SKM-1 treated with dmso at 0.1 percent for 144 hours (cell line): ENCODE data around the gene NDUFS5.
"Not testable (repeated sequence)": the region's sequence is repeated elsewhere in the genome, so short reads cannot be mapped to it uniquely, and the experiment has no call there.

ENCODE experiments used
- DNase-seq: peaks from one replicate; lab custom pipeline; 2025; ENCODE audit not compliant: unreplicated experiment; lab: John Stamatoyannopoulos, UW

Gene NDUFS5

DNA sequence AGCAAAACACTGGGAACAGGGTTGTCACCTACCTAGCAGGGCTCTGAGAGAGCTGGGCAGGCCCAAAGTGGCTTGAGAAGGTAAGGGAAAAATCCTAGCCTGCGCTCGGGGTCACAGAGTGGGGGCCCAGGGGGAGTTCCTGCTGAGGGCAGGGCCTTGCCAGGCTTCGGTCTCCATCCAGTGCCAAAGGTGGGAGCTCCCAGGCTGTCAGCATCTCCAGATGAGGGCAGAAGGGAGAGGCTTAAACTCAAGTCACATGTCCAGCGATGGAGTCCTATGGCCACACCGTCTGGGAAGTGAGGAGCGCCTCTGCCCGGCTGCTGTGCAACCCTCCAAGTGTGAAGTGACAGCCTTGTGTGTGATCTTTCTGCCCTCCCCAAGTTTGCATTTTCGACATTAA lies 11.2 kb upstream of the NDUFS5 start:
- DNase-seq, result not testable (repeated sequence)

DNA sequence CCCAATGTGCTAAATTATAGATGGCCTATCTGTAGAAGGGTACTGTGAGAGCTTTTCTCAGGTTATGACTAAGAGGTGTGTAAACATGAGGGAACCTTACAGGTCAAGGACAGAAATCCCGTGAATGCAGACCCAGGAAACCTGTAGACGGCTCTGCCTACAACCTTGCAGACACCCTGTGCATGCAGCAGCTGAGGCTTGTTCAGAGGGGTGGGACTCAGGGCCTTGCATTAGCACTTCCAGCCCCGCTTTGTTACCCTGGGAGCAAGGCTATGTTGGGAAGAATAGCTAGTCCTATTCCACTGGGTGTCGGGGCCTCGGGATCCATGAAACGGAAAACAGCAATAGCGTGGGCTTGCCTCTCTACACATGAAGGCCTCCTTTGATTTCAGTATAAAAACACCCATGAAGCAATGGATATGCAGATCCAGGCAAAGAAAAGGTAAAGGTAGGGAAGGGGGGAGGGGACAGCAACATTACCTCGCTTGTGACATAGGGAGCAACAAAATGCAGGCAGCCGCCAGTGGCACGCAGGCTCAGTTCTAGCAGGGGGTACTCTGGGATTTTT lies 9.5 kb upstream of the NDUFS5 start:
- no peak for DNase-seq

DNA sequence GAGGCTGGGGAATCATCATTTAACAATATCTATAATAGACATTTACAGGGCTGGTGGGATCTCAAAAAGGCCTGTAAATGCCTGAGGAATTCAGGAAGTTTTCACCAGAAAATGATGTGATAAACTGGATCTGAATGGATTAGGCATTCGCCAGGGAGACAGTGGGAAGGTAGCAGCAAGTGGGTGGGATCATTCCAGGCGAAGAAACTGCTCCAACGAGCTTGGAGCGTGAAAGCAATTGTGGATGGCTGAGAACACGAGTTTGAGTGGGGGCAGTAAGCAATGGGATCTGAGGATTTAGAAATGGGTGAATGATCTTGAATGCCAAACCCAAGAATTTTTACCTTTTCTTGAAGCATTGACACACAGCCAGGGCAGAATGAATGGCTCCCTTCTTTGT lies 8.9 kb upstream of the NDUFS5 start:
- DNase-seq, result no peak

DNA sequence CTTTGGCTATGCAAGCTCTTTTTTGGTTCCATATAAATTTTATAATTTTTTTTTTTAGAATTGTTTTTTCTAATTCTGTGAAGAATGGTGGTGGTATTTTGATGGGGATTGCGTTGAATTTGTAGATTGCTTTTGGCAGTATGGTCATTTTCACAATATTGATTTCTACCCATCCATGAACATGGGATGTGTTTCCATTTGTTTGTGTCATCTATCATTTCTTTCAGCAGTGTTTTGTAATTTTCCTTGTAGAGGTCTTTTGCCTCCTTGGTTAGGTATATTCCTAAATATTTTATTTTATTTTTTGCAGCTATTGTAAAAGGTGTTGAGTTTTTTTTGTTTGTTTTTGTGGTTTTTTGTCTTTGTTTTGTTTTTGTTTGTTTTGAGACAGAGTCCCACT lies 5.7 kb upstream of the NDUFS5 start:
- not testable (repeated sequence) for DNase-seq

DNA sequence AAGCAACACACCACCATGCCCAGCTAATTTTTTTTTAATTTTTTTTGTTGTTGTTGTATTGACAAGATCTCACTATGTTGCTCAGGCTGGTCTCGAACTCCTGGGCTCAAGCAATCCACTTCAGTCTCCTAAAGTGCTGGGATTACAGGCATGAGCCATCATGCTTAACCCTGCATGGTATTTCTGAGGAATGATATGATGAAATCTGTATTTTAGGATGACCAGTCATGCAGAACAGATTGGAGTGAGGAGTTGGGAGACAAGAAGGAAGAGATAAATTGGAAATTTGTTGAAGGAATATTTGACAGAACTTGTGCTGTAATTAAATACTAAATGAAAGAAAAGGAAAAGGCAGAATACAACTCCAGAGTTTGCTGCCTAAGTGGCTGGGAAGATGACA lies 4.7 kb upstream of the NDUFS5 start:
- DNase-seq, result no peak

DNA sequence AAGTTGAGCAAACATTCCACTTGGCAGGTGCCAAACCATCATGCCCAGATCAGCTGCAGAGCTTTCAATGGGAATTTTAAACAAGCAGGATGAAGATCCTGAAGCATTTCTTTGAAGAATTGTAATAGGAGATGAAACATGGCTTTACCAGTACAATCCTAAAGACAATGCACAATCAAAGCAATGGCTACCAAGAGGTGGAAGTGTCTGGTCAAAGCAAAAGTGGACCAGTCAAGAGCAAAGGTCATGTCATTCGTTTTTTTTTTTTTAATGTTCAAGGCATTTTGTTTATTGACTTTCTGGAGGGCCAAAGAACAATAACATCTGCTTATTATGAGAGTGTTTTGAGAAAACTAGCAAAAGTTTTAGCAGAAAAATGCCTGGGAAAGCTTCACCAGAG lies 3.0 kb upstream of the NDUFS5 start:
- DNase-seq, result no peak

DNA sequence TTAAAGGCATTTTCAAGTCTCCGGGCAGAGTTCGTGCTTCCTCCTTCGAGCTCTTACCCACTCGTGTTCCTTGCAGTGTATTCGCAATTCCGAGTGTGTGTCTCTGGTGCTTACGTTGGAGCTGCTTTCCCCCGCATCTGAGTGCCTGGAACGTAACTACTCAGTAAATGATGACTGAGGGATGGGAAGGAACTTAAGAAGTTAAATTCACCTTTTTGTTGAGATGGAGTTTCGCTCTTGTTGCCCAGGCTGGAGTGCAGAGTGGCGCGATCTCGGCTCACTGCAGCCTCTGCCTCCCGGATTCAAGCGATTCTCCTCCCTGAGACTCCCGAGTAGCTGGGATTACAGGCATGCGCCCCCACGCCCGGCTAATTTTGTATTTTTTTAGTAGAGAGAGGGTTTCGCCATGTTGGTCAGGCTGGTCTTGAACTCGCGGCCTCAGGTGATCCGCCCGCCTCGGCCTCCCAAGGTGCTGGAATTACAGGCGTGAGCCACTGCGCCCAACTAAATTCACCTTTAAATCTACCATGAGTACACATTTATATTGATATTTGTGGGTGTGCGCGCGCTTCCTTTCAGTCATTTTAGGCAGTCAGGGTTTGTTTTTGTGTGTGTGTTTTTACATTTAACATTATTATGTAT lies 837 bp downstream of the NDUFS5 start:
- no peak for DNase-seq

DNA sequence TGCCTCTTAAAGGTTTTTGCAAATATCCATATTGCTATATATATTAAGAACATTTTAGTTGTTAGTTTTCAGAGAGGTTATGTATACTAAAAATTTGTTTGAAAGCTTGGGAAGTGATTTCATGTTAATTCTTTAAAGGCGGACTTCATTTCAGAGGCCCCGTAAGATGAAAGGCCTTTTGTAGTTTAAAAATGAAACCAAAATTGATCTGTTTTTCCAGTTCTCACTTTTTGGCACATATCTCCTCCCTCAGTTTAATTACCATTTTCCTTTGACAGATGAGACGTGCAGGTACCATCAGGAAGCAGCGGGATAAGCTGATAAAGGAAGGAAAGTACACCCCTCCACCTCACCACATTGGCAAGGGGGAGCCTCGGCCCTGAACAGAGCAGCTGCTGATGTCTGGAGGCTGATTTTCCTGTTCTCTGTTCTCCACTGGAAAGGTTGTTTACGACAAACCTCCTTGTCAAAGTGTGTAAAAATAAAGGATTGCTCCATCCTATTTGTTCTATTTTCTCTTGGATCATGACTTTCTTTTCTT lies 8.0 kb downstream of the NDUFS5 start:
- no peak for DNase-seq

DNA sequence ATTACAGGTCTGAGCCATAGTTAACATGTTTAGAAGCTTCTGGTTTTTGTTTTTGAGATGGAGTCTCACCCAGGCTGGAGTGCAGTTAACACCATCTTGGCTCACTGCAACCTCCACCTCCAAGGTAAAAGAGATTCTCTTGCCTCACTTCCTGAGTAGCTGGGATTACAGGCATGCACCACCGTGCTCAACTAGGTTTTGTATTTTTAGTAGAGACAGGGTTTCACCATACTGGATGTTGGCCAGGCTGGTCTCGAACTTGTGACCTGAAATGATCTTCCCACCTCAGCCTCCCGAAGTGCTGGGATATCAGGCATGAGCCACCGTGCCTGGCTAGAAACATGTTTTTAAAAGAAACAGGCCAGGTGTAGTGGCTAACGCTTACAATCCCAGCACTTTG lies 10.5 kb downstream of the NDUFS5 start:
- DNase-seq, result no peak

DNA sequence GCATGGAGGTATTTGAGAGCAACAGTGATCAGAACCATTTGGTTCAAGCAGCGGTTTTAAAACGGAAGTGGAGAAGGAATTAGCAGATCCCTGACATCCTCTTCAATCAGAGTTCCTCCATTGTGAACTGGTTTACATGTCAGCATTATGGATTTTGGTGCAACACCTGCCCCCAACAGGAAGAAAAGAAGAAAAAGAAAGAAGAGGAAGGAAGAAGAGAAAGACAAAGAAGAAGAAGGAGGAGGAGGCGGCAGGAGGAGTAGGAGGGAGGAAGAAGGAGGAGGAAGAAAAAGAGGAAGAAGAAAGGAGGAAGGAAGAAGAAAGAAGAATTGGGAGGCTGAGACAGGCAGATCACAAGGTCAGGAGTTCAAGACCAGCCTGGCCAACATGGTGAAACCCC lies 17.4 kb downstream of the NDUFS5 start:
- DNase-seq, result peak; percentile 88

DNA sequence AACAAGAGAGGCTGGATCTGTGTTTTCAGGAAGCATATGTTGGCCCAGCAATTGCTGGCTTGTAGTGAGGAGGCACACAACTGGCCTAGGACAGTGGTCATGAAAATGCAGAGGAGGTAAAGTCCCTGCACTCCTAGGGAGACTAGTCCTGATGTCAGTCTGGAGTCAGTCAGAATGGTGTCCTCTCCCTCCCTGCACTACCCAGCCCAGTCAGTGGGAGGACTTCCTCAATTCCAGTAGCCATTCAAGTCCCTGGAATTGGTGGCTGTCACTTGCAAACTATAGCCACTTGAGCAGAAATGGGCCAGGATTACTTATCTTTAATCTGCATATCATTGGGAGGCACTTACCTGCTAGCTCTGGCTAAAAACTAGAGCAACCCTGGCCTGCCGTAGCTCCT lies 18.6 kb downstream of the NDUFS5 start:
- peak; percentile 39 for DNase-seq

DNA sequence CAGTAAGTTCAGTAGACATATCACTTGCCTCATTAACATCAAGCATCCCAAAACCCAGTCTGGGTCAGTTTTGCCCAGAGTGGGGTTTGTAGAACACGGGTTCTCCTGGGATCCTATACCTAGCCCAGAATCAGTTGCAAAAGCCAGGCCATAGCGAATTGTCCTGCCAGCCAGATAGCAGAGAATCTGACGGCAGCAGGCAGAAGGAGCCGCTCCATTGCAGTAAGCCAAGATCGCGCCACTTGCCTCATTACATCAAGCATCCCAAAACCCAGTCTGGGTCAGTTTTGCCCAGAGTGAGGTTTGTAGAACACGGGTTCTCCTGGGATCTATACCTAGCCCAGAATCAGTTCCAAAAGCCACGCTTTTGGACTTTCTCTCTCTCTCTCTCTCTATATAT lies 19.1 kb downstream of the NDUFS5 start:
- DNase-seq, result no peak

DNA sequence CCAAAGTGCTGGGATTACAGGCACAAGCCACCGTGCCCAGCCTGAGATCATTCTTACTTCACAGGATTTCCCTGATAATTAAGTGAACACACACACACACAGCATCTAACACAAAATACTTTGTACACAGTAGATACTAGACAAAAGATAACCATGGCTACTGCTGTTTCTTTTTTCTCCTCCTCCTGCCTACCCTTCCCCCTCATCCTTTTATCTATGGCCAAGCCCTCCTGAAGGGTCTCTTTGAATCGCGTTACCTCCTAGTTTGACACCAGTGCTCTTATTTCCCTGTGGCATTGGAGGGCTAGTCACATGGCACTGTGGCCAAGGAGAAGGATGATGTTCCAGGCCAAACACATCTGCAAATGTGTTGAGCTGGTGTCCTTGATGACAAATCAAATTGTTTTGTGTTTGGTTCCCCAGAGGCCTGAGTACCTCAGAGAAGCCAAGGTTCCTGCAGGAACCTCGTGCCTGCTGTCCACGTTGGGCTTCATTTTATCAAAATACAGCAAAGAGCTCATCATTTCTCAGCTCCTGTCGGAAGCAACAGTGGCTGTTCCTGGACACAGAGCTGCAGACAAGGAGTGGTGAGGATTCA lies 20.6 kb downstream of the NDUFS5 start:
- DNase-seq, result no peak

DNA sequence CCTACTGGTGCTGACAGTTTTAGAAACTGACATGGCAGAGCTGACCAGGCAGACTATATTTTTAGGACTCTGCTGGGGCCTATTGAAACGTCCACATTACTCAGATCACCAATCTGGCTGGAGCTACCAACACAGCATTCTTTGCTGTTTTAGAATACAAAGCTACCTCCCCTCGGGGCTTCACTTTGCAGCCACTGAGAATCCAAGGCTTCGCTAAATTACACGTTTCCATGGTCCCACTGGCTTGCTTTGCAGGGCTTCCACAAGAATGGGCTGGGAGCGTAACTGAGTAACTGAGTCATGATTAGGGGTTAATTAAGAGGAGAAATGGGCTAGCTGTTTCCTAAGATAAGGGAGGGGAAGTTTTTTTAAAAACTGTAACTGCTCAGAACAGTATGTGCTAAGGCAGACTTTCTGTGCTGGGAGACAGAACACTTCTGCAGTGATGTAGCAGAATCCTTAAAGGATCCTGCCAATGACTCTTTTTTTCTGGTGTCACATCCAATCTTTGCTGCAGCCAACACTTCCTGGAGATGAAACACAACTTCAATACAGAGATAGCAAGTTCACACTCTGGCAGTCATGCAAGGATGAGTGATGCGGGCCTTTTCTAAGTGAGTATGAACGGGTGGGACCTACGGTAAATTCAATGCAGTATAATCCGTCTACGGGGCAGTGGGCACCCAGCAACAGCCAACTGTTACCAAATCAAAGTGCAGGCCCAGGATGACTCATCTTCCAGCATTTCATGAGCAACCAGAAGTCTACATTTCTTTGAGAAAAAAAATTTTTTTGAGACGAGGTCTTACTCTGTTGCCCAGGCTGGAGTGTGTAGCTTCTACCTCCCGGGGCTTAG lies 21.5 kb downstream of the NDUFS5 start:
- no peak for DNase-seq

DNA sequence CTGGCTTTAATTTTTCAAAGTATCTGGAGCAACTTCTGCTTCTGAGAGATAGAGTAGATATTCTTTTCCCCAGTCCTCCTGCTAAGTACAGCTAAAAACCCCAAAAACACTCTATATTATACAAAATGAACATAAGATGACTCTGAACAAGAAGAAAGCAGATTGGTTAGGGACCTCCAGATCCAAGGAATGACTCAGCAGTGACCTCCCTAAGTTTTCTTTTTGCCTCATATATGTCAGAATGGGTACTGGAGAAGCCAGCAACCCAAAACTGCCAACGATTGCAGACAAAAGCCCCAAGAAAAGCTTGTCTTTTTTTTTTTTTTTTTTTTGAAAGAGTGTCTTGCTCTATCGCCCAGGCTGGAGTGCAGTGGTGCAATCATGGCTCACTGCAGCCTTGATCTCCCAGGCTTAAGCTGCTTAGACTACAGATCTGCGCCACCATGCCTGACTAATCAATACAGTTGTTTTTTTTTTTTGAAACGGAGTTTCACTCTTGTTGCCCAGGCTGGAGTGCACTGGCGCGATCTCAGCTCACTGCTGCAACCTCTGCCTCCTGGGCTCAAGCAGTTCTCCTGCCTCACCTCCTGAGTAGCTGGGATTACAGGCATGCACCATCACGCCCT lies 22.7 kb downstream of the NDUFS5 start:
- DNase-seq, result no peak

DNA sequence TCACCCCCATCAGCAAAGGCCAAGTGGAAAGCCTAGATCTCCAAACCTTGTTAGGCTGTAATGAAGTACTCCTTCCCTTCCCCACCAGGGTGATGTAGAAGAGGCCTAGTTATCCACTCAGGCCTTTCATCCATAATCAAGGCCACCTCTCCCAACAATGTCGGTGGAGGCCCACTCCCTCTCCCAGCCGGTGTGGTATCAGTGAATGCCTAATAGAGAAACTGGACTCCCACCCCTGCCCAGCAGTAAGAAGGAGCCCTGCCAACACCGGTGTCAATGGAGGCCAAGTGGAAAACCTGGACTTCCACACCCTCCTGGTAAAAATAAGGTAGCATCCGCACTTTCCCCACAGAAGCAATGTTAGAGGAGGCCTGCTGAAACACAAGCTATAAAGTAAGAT lies 23.9 kb downstream of the NDUFS5 start:
- DNase-seq, result no peak

DNA sequence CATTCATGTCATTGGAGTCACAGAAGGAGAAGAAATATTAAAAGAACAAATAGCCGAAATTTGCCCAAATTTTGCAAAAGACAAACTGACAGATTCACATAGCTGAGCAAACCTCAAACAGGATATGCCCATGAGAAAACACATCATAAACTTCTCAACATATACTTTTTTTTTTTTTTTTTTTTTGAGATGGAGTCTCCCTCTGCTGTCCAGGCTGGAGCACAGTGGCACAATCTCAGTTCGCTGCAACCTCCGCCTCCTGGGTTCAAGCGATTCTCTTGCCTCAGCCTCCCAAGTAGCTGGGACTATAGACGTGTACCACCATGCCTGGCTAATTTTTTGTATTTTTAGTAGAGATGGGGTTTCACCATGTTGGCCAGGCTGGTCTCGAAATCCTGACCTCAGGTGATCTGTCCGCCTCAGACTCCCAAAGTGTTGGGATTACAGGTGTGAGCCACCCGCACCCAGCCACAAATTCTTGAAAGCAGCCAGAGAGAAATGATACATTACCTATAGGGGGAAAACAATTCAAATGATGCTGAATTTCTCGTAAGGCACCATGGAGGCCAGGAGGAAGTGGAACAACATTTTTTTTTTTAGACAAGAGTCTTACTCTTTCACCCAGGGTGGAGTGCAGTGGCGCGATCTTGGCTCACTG lies 25.2 kb downstream of the NDUFS5 start:
- not testable (repeated sequence) for DNase-seq

DNA sequence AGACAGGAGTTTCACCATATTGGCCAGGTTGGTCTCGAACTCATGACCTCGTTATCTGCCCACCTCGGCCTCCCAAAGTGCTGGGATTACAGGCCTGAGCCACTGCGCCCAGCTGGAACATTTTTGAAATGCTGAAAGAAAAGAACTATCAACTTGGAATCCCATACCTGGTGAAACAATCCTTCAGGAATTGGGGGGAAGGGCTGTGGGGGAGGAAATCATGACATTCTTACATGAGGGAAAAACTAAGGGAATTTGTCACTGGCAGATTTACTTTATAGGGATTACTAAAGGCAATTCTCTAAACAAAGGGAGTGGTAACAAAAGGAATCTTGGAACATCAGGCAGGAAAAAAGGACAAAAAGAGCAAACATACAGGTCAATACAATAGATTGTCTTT lies 25.8 kb downstream of the NDUFS5 start:
- DNase-seq, result no peak

DNA sequence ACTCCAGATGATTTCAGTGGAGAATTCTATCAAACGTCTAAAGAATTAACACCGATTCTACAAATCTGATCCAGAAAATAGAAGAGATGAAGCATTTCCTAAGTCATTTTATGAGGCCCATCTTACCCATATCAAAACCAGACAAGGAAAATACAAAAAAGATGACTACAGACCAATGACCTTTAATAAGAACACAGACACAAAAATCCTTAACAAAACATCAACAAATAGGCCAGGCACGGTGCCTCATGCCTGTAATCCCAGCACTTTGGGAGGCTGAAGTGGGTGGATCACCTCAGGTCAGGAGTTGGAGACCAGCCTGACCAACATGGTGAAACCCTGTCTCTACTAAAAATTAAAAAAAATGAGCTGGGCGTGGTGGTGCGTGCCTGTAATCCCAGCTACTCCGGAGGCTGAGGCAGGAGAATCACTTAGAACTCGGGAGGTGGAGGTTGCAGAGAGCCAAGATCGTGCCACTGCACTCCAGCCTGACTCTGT lies 29.1 kb downstream of the NDUFS5 start:
- DNase-seq, result not testable (repeated sequence)

DNA sequence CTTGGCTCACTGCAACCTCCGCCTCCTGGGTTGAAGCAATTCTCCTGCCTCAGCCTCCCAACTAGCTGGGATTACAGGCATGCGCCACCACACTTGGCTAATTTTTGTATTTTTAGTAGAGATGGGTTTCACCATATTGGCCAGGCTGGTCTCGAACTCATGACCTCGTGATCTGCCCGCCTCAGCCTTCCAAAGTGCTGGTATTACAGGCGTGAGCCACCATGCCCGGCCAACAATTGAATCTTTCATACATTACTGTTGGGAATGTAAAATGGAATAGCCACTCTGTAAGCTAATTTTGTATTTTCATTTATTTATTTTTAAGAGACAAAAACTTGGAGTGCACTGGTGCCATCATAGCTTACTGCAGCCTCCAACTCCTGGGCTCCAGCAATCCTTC lies 35.4 kb downstream of the NDUFS5 start:
- not testable (repeated sequence) for DNase-seq
